Measurements from ENCODE around the gene SESN2.

Gene SESN2, protein sequence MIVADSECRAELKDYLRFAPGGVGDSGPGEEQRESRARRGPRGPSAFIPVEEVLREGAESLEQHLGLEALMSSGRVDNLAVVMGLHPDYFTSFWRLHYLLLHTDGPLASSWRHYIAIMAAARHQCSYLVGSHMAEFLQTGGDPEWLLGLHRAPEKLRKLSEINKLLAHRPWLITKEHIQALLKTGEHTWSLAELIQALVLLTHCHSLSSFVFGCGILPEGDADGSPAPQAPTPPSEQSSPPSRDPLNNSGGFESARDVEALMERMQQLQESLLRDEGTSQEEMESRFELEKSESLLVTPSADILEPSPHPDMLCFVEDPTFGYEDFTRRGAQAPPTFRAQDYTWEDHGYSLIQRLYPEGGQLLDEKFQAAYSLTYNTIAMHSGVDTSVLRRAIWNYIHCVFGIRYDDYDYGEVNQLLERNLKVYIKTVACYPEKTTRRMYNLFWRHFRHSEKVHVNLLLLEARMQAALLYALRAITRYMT

DNA sequence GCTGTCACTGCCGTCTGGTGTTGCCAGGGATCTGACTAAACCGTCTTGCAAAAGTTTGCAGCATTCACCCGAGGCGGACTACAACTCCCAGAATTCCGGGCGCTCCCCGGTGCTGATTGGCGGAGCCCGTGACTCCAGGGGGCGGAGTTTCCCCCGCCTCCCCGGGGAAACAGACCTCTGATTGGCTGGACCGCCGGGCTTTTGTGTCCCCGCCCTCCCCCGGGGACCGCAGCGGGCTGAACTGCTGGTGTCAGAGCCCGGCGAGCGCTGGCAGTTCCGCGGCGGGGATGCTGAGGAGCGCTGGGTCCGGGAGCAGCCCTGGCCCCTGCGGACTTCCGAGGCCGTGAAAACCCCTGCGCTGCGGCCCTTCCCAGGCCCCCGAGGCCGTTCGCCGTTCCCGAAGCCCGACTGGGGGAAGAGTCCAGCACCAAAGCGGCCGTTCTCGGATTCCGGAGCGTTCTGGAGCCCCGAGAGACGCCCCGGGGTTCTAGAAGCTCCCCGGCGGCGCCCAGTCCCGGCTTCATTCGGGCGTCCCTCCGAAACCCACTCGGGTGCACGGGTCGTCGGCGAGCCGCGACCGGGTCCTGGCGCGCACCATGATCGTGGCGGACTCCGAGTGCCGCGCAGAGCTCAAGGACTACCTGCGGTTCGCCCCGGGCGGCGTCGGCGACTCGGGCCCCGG is at the start of gene SESN2:
Gene SESN2, plus strand, starts transcription at position 267 of the 682 bp plus-strand sequence. Its CDS starts 330 bp downstream, at position 597.
- FAIRE-seq, result no peak

- no peak for FAIRE-seq
Measured at GRCh38 chr1:28209700-28210099, 49.6 kb upstream of the SESN2 start.

DNA sequence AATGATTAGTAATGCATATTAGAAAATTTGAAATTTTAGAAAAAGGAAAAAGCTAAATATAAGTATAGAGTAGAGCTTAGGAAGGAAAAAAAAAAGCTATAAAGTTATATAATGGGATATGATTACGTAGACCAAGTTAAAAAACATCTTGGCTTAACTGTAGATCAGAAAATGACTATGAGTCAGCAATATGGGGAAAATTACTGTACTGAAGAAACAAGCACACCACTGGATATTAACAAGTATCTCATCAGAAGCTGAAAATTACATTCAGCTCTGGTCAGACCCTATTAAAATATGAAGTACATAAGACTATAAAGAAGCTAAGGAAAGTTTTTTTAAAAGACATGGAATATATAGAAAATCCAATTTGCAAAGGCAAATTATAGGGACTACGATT is 46.0 kb upstream of the SESN2 start:
- FAIRE-seq, result peak; percentile 51

- no peak for FAIRE-seq
Measured at GRCh38 chr1:28229089-28229488, 30.2 kb upstream of the SESN2 start.

- FAIRE-seq, result no peak
Measured at GRCh38 chr1:28229996-28230395, 29.3 kb upstream of the SESN2 start.

DNA sequence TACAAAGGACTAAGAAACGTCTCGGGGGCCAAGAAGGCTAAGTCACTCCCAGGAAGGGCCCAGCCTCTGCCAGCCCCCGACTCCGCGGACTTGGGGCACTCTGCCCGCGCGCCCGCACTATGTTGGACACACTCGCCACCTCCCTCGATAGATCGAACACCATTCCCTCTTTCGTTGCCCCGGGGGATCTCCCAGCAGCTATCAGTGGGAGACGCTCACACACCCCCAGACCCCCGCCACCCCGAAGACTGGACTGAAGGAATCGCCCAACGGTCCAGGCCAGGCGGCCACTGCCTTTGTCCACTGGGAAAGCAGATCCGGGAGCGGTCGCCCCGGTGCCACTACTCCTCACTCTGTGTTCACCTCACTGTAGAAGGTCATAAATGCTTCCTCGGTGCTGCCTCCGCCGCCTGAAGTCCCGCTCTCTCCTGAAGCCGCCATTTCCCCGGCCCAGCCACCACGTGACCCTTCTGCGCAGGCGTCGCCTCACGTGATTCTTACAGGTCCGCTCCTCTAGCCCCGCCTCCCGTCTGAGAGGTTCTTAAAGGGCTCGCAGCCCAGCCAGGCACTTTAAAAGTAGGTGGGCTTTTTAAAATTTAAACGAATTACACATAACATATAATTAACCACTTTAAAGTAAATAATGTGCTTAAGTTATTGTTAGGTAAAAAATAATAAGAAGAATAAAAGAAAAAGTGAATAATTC is 26.6 kb upstream of the SESN2 start, which contains the start of gene DNAJC8:
Gene DNAJC8, minus strand, starts transcription at position 472 of the 706 bp plus-strand sequence. Its CDS starts 31 bp downstream, at position 441.
- FAIRE-seq, result no peak

- no peak for FAIRE-seq
Measured at GRCh38 chr1:28233264-28233606, 26.1 kb upstream of the SESN2 start.

- FAIRE-seq, result no peak
Measured at GRCh38 chr1:28235755-28236655, 23.3 kb upstream of the SESN2 start, which contains the start of gene ATP5IF1. ATP5IF1 (plus strand) TSS chr1:28236124; CDS start chr1:28236184, 60 bp downstream.

DNA sequence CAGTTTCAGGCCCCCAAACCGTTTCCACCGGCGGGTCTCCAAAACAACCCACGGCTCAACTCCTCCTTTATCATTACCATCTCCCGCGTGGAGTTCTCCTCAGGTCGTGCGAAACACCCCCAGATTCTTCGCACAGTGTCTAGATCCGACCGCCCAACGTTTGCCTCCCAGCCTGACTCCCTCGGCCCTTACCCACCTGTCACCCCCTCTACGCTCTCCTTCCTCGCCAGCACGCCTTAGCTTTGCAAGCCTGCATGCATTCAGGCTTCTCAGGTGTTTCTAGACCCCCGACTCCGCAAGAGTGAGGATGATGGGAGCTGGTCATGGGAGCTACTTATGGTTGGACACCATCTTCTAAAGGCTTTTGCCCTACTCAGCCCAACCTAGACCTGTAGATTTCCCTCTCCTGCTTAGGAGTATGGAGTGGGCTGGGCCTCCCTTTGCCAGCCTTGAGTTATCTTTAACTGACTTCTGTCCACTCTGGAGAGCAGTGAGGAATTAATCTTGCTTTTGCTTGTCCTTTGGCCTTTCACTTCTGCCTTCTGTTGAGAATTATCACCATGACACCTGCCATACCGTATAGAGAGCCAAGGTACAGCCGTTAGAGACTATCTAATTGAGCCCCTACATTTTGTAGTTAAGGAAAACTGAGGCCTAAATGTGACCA is 22.5 kb upstream of the SESN2 start:
- FAIRE-seq, result no peak

- no peak for FAIRE-seq
Measured at GRCh38 chr1:28239004-28239403, 20.3 kb upstream of the SESN2 start.

- no peak for FAIRE-seq
Measured at GRCh38 chr1:28240024-28240423, 19.3 kb upstream of the SESN2 start.

DNA sequence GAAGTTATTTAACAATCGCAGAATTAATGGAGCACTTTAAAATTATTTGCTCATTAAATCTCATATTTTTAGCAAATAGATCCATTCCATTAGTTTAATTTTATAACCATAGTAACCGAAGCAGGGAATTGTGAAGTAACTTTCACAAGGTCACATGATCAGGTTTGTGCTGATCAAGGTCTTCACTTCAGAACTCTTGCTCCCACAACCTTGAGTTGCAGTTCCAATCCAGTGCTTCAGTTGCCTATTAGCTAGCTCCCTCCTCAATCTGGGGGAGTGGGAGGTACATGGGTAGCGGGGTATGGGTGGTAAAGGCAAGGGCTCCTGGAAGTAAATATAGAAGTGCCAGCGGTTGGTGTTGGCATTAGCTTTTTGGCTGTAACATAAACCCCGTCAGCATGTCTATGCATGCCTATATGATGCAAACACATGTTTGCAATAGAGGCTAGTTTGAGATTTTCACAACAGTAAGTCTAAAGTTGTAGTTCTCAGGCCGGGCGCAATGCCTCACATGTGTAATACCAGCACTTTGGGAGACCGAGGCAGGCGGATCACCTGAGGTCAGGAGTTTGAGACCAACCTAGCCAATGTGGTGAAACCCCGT is 17.6 kb upstream of the SESN2 start:
- FAIRE-seq, result no peak

DNA sequence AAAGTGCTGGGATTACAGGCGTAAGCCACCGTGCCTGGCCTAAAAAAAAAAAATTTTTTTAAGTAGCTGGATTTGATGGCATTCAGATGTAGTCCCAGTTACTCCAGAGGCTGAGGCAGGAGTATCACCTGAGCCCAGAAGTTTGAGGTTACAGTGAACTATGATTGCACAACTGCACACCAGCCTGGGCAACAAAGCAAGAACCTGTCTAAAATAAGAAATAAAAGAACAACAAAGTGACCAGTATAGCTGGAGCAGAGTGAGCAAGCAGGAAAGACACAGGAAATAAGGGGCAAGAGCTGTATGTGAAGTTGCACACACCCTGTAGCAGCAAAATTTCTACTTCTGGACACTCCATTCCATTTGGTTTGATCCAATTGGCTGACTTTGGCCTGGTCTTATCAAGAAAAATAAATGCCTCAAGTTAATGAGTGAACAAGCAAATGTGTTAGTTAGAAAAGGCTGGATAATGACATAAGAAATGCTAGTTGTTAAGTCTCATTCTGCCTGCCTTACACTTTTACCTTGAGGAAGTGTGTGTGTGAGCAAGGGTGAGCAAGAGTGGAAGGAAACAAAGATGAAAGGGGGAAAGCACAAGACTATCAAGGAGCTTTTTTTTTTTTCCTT is 15.5 kb upstream of the SESN2 start:
- FAIRE-seq, result no peak

DNA sequence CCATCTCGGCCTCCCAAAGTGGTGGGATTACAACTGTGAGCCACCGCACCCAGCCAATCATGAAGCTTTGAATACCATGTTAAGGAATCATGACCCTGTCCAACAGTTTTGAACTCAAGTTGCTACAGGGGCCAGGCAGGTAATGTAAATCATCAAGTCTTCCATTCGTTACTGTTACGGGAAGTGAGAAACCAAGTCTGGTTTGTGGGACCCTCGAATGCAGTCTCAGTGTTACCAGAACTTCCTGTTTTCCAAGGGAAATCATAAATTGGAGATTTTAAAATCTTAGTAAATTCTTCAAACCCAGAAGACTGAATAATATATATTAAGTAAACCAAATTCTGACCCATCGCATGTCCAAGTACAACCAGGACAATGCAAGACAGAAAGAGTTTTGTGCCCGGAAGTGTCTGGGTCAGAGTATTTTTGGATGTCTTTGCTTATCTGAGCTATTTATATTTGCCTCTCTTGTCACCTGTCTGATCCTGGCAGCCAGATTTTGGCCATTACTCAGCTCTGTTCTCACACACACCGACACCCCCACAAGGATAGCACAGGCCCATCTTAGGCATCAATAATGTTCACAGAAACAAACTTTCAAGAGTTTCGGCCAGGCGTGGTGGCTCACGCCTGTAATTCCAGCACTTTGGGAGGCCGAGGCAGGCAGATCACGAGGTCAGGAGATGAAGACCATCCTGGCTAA is 14.6 kb upstream of the SESN2 start:
- FAIRE-seq, result no peak

DNA sequence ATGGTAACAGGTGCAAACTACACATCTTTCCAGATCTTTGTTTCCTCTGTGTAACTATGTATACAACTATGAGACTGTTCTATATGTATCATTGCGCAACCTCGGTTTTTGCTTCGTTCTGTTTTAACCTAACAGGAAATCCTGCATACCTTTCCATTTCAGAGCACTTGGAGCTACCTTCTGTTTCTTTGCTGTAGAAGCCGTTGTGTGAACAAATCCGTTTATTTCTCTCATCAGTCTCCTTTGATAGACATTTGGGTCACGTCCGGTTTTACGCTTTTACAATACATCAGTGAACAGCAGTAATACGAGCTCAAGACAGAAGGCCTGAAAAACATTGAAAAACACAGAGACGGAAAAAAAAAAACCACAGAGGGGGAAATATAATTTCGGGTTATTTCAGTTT is 12.9 kb upstream of the SESN2 start:
- no peak for FAIRE-seq

DNA sequence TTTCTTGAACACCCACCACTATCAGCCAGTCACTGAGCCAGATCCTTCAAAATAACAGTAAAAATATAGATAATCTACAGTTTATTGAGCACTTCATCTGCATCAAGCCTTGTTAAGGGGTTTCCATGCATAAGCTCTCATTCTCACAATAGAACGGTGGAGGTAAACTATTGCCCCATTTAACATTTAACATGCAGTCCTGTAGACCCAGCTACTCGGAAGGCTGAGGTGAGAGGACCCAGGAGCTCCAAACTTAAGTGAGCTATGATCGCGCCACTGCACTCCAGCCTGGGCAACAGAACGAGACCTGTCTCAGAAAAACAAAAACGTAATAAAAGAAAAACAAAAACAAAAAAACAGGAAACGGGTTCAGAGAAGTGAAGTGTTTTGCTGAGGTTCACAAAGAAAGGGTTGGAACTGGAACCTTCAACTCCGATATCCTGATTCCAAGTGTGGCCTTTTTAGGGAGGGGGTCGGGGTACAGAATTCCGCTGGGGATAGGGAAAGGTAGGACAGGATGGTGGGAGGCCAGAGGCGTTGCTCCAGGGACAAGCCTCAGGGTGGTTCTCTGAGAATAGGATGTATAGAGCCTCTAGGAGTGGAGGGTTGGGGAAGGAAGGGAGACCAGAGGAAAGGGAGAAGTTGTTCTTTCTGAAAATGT is 11.6 kb upstream of the SESN2 start:
- no peak for FAIRE-seq

- peak; percentile 86 for FAIRE-seq
Measured at GRCh38 chr1:28248273-28249012, 10.9 kb upstream of the SESN2 start.

DNA sequence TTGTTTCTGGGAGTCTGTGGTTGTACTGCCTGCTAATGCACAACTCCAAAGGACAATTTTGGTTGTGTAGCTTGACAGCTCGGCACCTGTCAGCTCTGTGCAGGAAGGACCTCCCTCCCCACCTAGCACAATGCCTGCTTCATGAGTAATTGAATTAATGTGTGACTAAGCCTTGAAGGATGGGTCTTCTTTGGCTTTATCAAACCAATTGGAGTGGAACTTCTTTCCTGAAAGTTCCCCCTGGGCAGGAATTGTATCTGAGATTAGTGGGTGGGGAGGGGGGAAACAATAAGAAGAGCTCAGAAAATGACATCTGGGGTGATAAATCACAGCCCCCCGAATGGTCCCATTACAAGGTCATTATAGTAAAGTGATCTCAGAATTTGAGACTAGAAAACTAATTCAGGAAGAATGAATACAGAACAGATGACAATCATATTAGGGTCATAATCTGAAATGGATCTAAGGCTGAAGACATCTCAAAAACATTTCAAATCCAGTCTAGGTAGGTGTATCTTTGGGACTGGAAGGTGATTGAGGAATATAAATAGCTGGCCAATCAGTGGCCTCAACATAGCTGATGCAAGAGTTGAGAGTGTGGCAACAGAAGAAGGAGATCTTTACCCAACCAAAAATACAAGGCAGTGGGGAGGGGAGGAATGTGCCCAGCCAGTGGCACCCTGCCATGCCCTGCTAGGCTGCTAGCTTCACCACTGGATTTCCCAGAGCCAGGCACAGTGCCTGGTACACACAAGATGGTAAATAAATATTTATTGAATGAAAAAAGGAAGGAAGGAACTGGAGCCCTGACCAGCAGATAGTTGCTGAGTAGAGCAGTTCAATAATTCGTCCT is 10.1 kb upstream of the SESN2 start:
- FAIRE-seq, result no peak
